Central memory CD8-positive, alpha-beta T cell (primary cell): ENCODE measurements around the gene EDEM1.
"Not testable (repeated sequence)": the region's sequence is repeated elsewhere in the genome, so short reads cannot be mapped to it uniquely, and the experiment has no call there.

ENCODE experiments used
- ATAC-seq: fragments of 150-1000 bp; cut with Tn5 transposase; replicated peaks from 2 replicates; pipeline ENCODE4 v1.10.0; 2022; ENCODE audit warnings: mild to moderate bottlenecking, moderate FRiP score, moderate number of reproducible peaks; ENCODE audit not compliant: poor library complexity, severe bottlenecking; ENCODE audit errors: extremely low read depth
- DNase-seq, 2 donors: peaks; one replicate each; pipeline ENCODE4 v3.0.0; 2021; ENCODE audit warnings: low spot score in 2 of 2
- H3K27ac Mint-ChIP-seq: one replicate; pipeline ENCODE4 v1.8.0; 2022; ENCODE audit warnings: low read depth, mild to moderate bottlenecking, moderate library complexity, mixed read lengths
- H3K27me3 Mint-ChIP-seq: one replicate; pipeline ENCODE4 v1.8.0; 2022; ENCODE audit warnings: mixed read lengths
- H3K36me3 Mint-ChIP-seq: one replicate; pipeline ENCODE4 v1.8.0; 2022; ENCODE audit warnings: mild to moderate bottlenecking, moderate library complexity, mixed read lengths; ENCODE audit not compliant: insufficient read depth
- H3K4me1 Mint-ChIP-seq: one replicate; pipeline ENCODE4 v1.8.0; 2022; ENCODE audit warnings: mixed read lengths
- H3K4me3 Mint-ChIP-seq: one replicate; pipeline ENCODE4 v1.8.0; 2022; ENCODE audit warnings: mild to moderate bottlenecking, moderate library complexity, mixed read lengths
- H3K9me3 Mint-ChIP-seq: one replicate; pipeline ENCODE4 v1.8.0; 2022; ENCODE audit warnings: mixed read lengths

The EDEM1 gene

GRCh38 chr3:5232570-5232969 lies 45.1 kb downstream of the EDEM1 start:
- no peak for ATAC-seq
- H3K27me3 Mint-ChIP-seq = no peaks in the 10 kb centered on the region
- H3K4me3 Mint-ChIP-seq = no peak overlapping the region
- no peaks in the 10 kb centered on the region for H3K9me3 Mint-ChIP-seq
- no peak overlapping the region for H3K27ac Mint-ChIP-seq
- H3K36me3 Mint-ChIP-seq = peaks cover 2% of the 10 kb centered on the region
- no peak for DNase-seq
- no peaks in the 10 kb centered on the region for H3K4me1 Mint-ChIP-seq

GRCh38 chr3:5233026-5233425 lies 45.5 kb downstream of the EDEM1 start:
- H3K27ac Mint-ChIP-seq = no peak overlapping the region
- H3K4me3 Mint-ChIP-seq = no peak overlapping the region
- no peaks in the 10 kb centered on the region for H3K27me3 Mint-ChIP-seq
- ATAC-seq (no peak), DNase-seq (no peak)
- H3K4me1 Mint-ChIP-seq = no peaks in the 10 kb centered on the region
- no peaks in the 10 kb centered on the region for H3K9me3 Mint-ChIP-seq
- peaks cover 2% of the 10 kb centered on the region for H3K36me3 Mint-ChIP-seq

- no peaks in the 10 kb centered on the region for H3K9me3 Mint-ChIP-seq
- no peaks in the 10 kb centered on the region for H3K27me3 Mint-ChIP-seq
- DNase-seq = no peak
- no peaks in the 10 kb centered on the region for H3K4me1 Mint-ChIP-seq
- H3K4me3 Mint-ChIP-seq = no peak overlapping the region
- ATAC-seq = no peak
- no peak overlapping the region for H3K27ac Mint-ChIP-seq
- H3K36me3 Mint-ChIP-seq = no peaks in the 10 kb centered on the region
Observed at GRCh38 chr3:5235655-5236054, 48.1 kb downstream of the EDEM1 start.

GRCh38 chr3:5238545-5238944 lies 51.0 kb downstream of the EDEM1 start:
- Mint-ChIP-seq H3K4me1 (no peaks in the 10 kb centered on the region), H3K27me3 (no peaks in the 10 kb centered on the region), H3K27ac (no peak overlapping the region), H3K36me3 (no peaks in the 10 kb centered on the region), H3K4me3 (no peak overlapping the region), H3K9me3 (no peaks in the 10 kb centered on the region)
- DNase-seq (no peak), ATAC-seq (no peak)

GRCh38 chr3:5239602-5240001 lies 52.1 kb downstream of the EDEM1 start:
- H3K27ac Mint-ChIP-seq = no peak overlapping the region
- no peaks in the 10 kb centered on the region for H3K36me3 Mint-ChIP-seq
- DNase-seq = no peak
- no peaks in the 10 kb centered on the region for H3K4me1 Mint-ChIP-seq
- ATAC-seq = no peak
- no peak overlapping the region for H3K4me3 Mint-ChIP-seq
- H3K9me3 Mint-ChIP-seq = no peaks in the 10 kb centered on the region
- no peaks in the 10 kb centered on the region for H3K27me3 Mint-ChIP-seq

- Mint-ChIP-seq H3K9me3 (no peaks in the 10 kb centered on the region), H3K27ac (no peak overlapping the region), H3K4me1 (peaks cover 4% of the 10 kb centered on the region), H3K27me3 (no peaks in the 10 kb centered on the region), H3K36me3 (no peaks in the 10 kb centered on the region), H3K4me3 (no peak overlapping the region)
- ATAC-seq (no peak), DNase-seq (no peak)
Observed at GRCh38 chr3:5240740-5241139, 53.2 kb downstream of the EDEM1 start.

- H3K36me3 Mint-ChIP-seq, H3K4me3 Mint-ChIP-seq, H3K27me3 Mint-ChIP-seq, H3K4me1 Mint-ChIP-seq, H3K9me3 Mint-ChIP-seq, ATAC-seq, H3K27ac Mint-ChIP-seq, DNase-seq: not testable (repeated sequence)
Observed at GRCh38 chr3:5242785-5243184, 55.3 kb downstream of the EDEM1 start.

GRCh38 chr3:5245927-5246326 lies 58.4 kb downstream of the EDEM1 start:
- no peak overlapping the region for H3K4me3 Mint-ChIP-seq
- DNase-seq (no peak), ATAC-seq (no peak)
- no peak overlapping the region for H3K27ac Mint-ChIP-seq
- H3K36me3 Mint-ChIP-seq = no peaks in the 10 kb centered on the region
- peaks cover 7% of the 10 kb centered on the region for H3K4me1 Mint-ChIP-seq
- no peaks in the 10 kb centered on the region for H3K9me3 Mint-ChIP-seq
- H3K27me3 Mint-ChIP-seq = no peaks in the 10 kb centered on the region

GRCh38 chr3:5248822-5249221 lies 61.3 kb downstream of the EDEM1 start:
- DNase-seq (no peak), ATAC-seq (no peak)
- Mint-ChIP-seq H3K9me3 (no peaks in the 10 kb centered on the region), H3K4me1 (peaks cover 7% of the 10 kb centered on the region), H3K4me3 (no peak overlapping the region), H3K27ac (no peak overlapping the region), H3K36me3 (no peaks in the 10 kb centered on the region), H3K27me3 (no peaks in the 10 kb centered on the region)

GRCh38 chr3:5250467-5251195 lies 63.1 kb downstream of the EDEM1 start:
- H3K27ac Mint-ChIP-seq = no peak overlapping the region
- no peak for DNase-seq
- ATAC-seq = no peak
- H3K36me3 Mint-ChIP-seq = no peaks in the 10 kb centered on the region
- H3K27me3 Mint-ChIP-seq = no peaks in the 10 kb centered on the region
- H3K4me1 Mint-ChIP-seq = peaks cover 4% of the 10 kb centered on the region
- no peak overlapping the region for H3K4me3 Mint-ChIP-seq
- H3K9me3 Mint-ChIP-seq = no peaks in the 10 kb centered on the region

- ATAC-seq = no peak
- Mint-ChIP-seq H3K4me1 (no peaks in the 10 kb centered on the region), H3K27ac (no peak overlapping the region)
Observed at GRCh38 chr3:5251196-5251583, 63.7 kb downstream of the EDEM1 start.

GRCh38 chr3:5252131-5252530 lies 64.6 kb downstream of the EDEM1 start:
- DNase-seq = no peak
- Mint-ChIP-seq H3K36me3 (peaks cover 2% of the 10 kb centered on the region), H3K4me3 (no peak overlapping the region), H3K27me3 (no peaks in the 10 kb centered on the region), H3K4me1 (no peaks in the 10 kb centered on the region), H3K9me3 (no peaks in the 10 kb centered on the region), H3K27ac (no peak overlapping the region)
- no peak for ATAC-seq

More at GRCh38 chr3:5251196-5251583, 63.7 kb downstream of the EDEM1 start:
- Mint-ChIP-seq H3K27me3 (no peaks in the 10 kb centered on the region), H3K36me3 (no peaks in the 10 kb centered on the region), H3K4me3 (no peak overlapping the region), H3K9me3 (no peaks in the 10 kb centered on the region)
- no peak for DNase-seq

- Mint-ChIP-seq H3K4me3 (no peak overlapping the region), H3K27ac (no peak overlapping the region), H3K36me3 (peaks cover 2% of the 10 kb centered on the region), H3K4me1 (no peaks in the 10 kb centered on the region), H3K9me3 (no peaks in the 10 kb centered on the region), H3K27me3 (no peaks in the 10 kb centered on the region)
- no peak for DNase-seq
- ATAC-seq = no peak
Observed at GRCh38 chr3:5254281-5255048, 67.0 kb downstream of the EDEM1 start.
